ENCODE results near the gene DHPS. TPM values are rescaled to one million over a fixed set of nuclear protein-coding genes. Genes with fewer than 3 reads are reported as not detected.

DHPS gene
- total RNA-seq, 4 donors from 2014 or later, result 77.3 to 122 (median 92.1) TPM

DNA sequence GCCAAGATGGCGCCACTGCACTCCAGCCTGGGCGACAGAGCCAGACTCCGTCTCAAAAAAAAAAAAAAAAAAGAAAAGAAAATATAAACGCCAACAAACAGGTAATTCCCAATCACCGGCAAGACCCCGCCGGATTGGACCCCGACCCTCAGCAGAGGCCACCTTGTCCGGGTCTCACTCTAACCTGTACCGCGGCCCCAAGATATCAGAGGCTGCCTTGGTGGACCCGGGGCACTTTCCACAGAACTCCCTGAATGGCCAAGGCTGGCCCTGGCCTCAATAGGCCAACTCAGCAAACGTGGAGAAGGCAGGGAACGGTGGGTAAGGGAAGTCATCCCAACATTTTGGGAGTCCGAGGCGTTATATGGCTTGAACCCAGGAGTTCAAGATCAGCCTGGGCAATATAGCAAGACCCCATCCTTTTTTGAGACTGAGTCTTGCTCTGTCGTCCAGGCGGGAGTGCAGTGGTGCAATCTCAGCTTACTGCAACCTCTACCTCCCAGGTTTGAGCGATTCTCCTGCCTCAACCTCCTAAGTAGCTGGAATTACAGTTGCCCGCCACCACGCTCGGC lies 43.0 kb downstream of the DHPS start:
- H3K4me1 ChIP-seq, result peaks cover 0 to 13% (median 10%) of the 10 kb centered on the region in 3 donors
- no peaks in the 10 kb centered on the region for H3K36me3 ChIP-seq
- no peaks in the 10 kb centered on the region for H3K9me3 ChIP-seq
- no peak overlapping the region for H3K27ac ChIP-seq
- no peak for ATAC-seq
- H3K27me3 ChIP-seq, result no peaks in the 10 kb centered on the region
- WGBS, 2 donors (ENCODE audit: low coverage in 1 of 2), result 90 to 92% methylated on average over 4 to 6 of the region's 22 CpGs
- TF ChIP-seq POLR2AphosphoS5 (IDR thresholded peaks at IDR 0.05), result no peak
- TF ChIP-seq EP300 (IDR thresholded peaks at IDR 0.05), result no peak
- TF ChIP-seq CTCF (IDR thresholded peaks at IDR 0.05), result no peak
- no peak for TF ChIP-seq POLR2A (IDR thresholded peaks at IDR 0.05)
- no peak overlapping the region for H3K4me3 ChIP-seq

DNA sequence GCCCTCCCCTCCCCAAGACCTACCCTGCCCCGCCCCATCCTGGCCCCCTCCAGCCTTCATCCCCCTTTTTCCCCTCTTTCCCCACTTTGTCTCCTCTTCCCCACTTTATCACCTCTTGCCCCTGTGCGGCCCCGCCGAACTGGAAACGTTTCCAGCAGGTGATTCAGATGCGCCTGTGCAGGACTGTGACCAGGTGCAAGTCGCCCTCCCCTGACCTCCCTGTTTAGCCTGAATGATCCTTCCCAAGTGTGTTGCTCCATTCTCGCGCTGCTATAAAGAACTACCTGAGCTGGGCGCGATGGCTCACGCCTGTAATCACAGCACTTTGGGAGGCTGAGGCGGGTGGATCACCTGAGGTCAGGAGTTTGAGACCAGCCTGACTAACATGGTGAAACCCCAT lies 45.0 kb downstream of the DHPS start:
- no peak overlapping the region for H3K27ac ChIP-seq
- peaks cover 0 to 18% of the 10 kb centered on the region in 2 donors for H3K36me3 ChIP-seq
- ATAC-seq, result no peak
- no peak for TF ChIP-seq EP300 (IDR thresholded peaks at IDR 0.05)
- TF ChIP-seq POLR2AphosphoS5 (IDR thresholded peaks at IDR 0.05), result no peak
- TF ChIP-seq POLR2A (IDR thresholded peaks at IDR 0.05), result no peak
- TF ChIP-seq CTCF (IDR thresholded peaks at IDR 0.05), result no peak
- H3K4me3 ChIP-seq, result no peak overlapping the region
- WGBS, 2 donors (ENCODE audit: low coverage in 1 of 2), result 85 to 100% methylated on average over 2 to 4 of the region's 13 CpGs
- no peaks in the 10 kb centered on the region for H3K9me3 ChIP-seq
- H3K4me1 ChIP-seq, result peaks cover 0 to 13% (median 10%) of the 10 kb centered on the region in 3 donors
- no peaks in the 10 kb centered on the region for H3K27me3 ChIP-seq

DNA sequence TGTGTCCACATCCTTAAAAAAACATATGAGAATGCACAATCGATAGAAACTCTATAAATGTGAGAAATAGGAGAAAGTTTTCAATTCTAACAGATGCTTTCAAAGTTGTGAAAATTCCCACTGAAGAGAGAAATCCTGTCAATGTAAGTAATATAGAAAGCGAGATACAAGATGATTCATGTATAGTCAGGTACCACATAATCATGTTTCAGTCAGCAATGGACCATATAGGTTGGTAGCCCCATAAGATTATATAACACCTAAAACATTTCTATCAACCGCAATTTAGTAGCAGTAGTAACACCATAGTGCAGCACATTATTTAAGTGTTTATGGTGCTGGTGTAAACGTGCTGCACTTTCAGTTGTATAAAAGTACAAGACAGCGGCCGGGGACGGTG lies 52.5 kb downstream of the DHPS start:
- Histone ChIP-seq H3K9me3 (peaks cover 0 to 15% (median 0%) of the 10 kb centered on the region in 3 donors), H3K4me1 (no peaks in the 10 kb centered on the region), H3K36me3 (peaks cover 5 to 84% of the 10 kb centered on the region in 2 donors), H3K4me3 (no peak overlapping the region), H3K27ac (no peak overlapping the region), H3K27me3 (no peaks in the 10 kb centered on the region)
- TF ChIP-seq POLR2AphosphoS5 (IDR thresholded peaks at IDR 0.05) (no peak), CTCF (IDR thresholded peaks at IDR 0.05) (no peak), POLR2A (IDR thresholded peaks at IDR 0.05) (no peak), EP300 (IDR thresholded peaks at IDR 0.05) (no peak)
- ATAC-seq, result no peak
- WGBS, 2 donors (ENCODE audit: low coverage in 1 of 2), result 99 to 100% methylated on average over 3 to 7 of the region's 7 CpGs

GRCh38 chr19:12628040-12629022 lies 53.3 kb downstream of the DHPS start:
- TF ChIP-seq CTCF (IDR thresholded peaks at IDR 0.05), result no peak
- no peak for TF ChIP-seq POLR2AphosphoS5 (IDR thresholded peaks at IDR 0.05)
- TF ChIP-seq POLR2A (IDR thresholded peaks at IDR 0.05), result no peak
- TF ChIP-seq EP300 (IDR thresholded peaks at IDR 0.05), result no peak
- Histone ChIP-seq H3K9me3 (peaks cover 0 to 15% (median 0%) of the 10 kb centered on the region in 3 donors), H3K27ac (no peak overlapping the region), H3K36me3 (peaks cover 5 to 90% of the 10 kb centered on the region in 2 donors), H3K4me1 (no peaks in the 10 kb centered on the region), H3K27me3 (no peaks in the 10 kb centered on the region), H3K4me3 (no peak overlapping the region)
- ATAC-seq, result no peak
- WGBS, 2 donors (ENCODE audit: low coverage in 1 of 2), result 92 to 95% methylated on average over 13 to 17 of the region's 17 CpGs

Measured in gastroesophageal sphincter (tissue), 4 donors.